GM19035 (cell line): ENCODE results near the gene FAM186B.

Experiments used
- ATAC-seq: cut with Tn5 transposase; IDR thresholded peaks from one replicate; pipeline ENCODE4 v1.9.1; 2021; ENCODE audit not compliant: unreplicated experiment

The FAM186B gene

GRCh38 chr12:49553512-49554088 is 51.8 kb downstream of the FAM186B start:
- ATAC-seq: no peak

DNA sequence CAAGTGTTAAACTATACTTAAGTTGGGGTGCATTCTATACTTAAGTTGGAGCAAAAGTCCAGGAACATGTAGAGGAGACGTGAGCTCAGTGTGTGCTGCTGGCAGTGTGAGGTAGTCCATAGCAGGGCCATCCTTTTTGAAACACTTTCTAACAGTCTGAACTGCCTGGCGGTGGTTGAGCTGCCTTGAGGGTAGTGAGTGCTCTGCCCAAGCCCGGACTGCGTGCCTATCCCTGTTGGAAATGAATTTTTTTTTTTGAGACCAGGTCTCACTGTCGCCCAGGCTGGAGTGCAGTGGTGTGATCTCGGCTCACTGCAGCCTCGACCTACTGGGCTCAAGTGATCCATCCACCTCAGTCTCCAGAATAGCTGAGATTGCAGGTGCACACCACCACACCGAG is 52.5 kb downstream of the FAM186B start:
- no peak for ATAC-seq

DNA sequence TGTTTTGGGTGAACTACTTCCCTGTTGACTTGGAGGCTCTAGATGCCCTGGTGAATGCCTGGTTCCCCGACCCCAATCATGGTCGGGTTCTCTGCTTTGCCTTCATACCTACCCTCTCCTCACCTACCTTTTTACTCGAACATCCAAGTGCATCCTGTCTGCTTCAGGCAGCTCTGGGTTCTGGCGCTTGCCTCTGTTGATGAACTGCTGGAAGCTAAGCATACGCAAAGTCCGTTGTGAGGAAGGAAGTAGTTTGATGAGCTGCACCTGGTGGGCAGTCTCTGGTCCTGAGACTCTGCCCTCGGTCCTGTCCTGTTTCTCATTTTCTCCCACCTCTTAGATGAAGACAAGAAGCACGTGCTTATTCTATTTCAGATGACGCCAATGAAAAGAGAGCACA is 53.0 kb downstream of the FAM186B start:
- no peak for ATAC-seq

GRCh38 chr12:49552014-49552413 is 53.4 kb downstream of the FAM186B start:
- ATAC-seq: no peak

GRCh38 chr12:49550693-49551252 is 54.7 kb downstream of the FAM186B start:
- no peak for ATAC-seq

DNA sequence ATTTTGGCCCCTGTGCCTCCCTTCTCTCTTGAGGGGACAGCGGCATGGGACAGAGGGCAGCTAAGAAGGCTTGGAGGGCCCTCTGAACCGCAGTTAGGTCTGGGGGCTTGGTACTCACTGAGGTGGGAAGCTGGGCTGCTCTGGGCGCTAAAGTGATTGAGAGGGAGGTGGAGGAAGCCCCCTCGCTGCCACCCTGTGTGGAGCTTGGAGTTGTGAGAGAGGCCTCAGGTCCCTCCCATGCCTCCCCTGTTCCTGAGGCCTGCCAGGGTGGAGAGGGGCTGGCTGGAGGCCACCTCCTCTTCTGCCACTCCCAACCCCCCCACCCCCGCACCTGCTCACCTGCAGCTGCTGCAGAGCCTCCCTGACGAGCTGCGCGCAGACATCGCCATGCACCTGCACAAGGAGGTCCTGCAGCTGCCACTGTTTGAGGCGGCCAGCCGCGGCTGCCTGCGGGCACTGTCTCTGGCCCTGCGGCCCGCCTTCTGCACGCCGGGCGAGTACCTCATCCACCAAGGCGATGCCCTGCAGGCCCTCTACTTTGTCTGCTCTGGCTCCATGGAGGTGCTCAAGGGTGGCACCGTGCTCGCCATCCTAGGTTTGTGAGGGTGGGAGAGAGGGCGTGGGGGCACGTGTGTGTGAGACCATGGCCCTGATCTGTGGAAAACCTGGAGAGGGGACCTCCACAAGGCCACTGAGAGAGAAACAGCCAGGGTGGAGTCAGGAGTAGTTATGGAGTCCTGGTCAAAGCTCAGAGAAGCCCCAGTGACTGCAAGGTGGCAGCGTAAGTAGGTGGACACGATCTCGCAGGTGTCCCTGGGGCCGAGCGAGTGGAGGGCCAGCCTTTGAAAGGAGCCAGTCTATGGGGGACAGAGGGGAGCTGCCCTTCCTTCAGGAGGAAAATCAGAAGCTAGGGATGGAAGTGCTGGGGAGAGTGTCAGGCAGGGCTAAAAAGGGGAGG is 55.4 kb downstream of the FAM186B start:
- ATAC-seq: no peak

DNA sequence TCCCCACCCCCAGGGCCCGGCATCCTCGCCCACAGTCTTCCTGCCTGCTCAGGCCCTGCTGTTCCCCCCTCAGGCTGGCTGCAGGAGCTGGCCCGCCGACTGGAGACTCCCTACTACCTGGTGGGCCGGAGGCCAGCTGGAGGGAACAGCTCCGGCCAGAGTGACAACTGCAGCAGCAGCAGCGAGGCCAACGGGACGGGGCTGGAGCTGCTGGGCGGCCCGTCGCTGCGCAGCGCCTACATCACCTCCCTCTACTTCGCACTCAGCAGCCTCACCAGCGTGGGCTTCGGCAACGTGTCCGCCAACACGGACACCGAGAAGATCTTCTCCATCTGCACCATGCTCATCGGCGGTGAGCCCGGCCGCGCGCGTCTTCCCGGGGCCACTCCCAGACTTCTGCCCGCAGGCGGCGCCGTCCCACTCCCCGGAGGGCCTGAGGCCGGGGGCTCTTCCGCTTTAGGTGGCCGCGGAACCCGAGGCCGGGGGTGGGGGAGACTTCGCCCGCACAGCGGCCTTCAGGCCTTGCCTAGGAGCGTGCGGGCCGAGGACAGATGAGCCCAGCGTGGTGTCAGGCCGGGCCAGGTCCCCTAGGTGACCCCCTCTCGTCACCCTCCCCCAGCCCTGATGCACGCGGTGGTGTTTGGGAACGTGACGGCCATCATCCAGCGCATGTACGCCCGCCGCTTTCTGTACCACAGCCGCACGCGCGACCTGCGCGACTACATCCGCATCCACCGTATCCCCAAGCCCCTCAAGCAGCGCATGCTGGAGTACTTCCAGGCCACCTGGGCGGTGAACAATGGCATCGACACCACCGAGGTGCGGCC is 56.4 kb downstream of the FAM186B start:
- ATAC-seq: no peak

GRCh38 chr12:49548481-49548821 is 57.0 kb downstream of the FAM186B start:
- no peak for ATAC-seq

GRCh38 chr12:49547090-49547690 is 58.2 kb downstream of the FAM186B start:
- ATAC-seq: no peak

DNA sequence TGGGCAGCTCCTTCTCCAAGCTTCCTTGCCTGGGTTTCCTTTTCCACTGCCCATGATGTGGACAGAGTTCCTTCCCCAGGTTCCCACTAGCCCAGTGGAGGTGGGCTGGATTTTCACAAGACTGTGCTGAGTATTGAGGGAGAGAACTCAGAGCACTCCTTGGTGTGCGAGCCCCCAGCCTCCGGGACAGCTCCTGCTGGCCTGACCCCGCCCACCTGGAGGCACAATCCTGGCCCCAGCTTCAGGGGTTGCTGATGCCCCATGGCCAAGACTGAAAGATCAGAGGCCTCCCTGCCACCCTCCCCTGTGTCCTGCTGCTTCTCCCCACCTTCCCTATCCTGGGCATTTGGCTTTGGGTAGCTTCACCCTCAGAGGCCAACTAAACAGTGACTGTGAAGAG is 59.0 kb downstream of the FAM186B start:
- ATAC-seq: no peak

DNA sequence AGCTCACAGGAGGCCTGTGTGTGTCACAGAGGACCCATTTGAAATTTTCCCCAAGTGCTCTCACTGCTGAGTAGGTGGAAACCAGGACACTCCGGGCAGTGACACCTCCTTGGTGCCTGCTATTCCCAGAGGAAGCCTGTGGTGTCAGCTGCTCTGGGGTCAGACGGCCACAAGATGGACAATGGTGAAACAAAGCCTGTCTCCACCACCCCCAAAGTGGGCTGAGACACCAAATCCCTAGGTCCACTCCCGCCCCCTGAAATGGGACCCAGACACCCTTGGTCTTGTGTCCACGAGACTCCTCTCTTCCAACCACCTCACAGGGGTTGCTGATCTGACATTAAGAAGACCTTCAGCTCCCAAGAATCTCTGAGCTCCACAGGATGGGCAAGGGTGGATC is 59.6 kb downstream of the FAM186B start:
- ATAC-seq: no peak

- no peak for ATAC-seq
Observed at GRCh38 chr12:49543914-49544815, 61.3 kb downstream of the FAM186B start.

GRCh38 chr12:49543221-49543913 is 62.1 kb downstream of the FAM186B start:
- ATAC-seq: no peak

GRCh38 chr12:49542592-49543160 is 62.8 kb downstream of the FAM186B start:
- ATAC-seq: no peak

- ATAC-seq: no peak
Observed at GRCh38 chr12:49541911-49542505, 63.4 kb downstream of the FAM186B start.

DNA sequence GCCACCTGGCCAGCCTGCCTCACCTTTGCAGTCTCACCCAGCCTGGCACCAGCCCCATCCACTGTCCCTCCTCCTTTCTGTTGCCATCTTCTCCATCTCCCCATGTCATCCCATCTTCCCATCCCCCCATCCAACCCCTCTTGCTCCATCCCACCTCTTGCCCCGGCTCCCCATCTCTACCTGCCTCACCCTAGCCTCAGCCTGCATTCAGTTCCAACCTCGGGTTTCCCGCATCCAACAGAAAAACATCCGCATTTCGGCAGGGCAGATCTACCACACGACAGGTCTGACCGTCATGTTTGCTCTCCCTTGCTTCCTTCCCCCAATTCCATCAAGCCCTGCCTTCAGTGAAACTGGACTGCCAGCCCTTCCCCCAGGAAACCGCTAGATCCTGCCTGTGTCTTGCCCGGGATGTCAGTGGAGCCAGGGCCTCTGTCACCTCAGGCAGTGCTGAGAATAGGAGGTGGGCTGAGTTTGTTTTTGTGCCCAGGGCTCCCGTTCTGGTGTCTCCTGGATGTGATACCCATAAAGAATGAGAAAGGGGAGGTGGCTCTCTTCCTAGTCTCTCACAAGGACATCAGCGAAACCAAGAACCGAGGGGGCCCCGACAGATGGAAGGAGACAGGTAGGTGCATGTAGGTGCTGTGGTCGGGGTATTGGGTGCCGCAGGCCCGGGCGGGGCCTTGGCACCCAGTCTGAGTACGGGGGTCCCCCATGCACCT is 64.1 kb downstream of the FAM186B start:
- ATAC-seq: no peak

DNA sequence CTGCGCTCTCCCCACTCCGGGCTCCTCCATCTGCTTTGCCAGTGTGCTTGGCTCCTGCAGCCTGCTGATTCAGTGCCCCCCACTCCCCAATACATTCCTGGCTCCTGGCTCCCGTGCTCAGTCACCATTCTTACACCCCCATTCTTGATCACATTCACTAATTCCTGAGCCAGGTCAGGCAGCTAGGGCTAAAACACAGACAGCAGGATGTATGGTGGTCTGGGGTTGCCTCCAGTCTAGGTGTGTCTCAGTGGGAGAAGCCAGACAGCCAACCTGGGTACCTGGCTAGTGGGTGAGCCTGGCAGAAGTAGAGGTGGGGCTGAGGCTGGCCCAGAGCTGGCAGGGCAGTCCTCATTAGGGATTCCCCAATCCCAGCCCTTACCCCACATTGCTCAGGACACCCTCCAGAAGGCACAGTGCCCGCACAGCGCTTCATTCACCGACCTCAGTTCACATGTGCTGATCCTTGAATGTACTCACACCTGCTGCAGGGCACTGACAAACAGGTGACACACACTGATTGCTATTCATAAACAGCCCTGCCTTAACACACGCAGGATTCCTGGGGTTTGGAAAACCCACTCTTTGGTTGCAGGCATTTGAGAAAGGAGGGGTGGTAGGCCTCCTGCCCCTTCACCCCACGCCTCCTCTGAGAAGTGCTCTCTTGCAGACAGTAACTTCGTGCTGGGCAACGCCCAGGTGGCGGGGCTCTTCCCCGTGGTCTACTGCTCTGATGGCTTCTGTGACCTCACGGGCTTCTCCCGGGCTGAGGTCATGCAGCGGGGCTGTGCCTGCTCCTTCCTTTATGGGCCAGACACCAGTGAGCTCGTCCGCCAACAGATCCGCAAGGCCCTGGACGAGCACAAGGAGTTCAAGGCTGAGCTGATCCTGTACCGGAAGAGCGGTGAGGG is 65.0 kb downstream of the FAM186B start:
- ATAC-seq: no peak
